Spleen (tissue), 11 donors: ENCODE data around the gene ANP32B. TPM values are rescaled to one million over a fixed set of nuclear protein-coding genes. Genes with fewer than 3 reads are reported as not detected.
"Not testable (repeated sequence)": the region's sequence is repeated elsewhere in the genome, so short reads cannot be mapped to it uniquely, and the experiment has no call there.

Experiments
- DNase-seq: peaks from one replicate; pipeline ENCODE4 v3.0.0-alpha.2; 2020
- H3K27ac ChIP-seq, 8 donors: fragments of 200-600 bp; sonication (generic) in 7 of 8; 1 replicate in 4 of 8; 2 replicates in 4 of 8; pipeline versions ENCODE4 v1.5.0 to v1.8.0; 2016 to 2021; ENCODE audit warnings: inconsistent platforms in 4 of 8, mild to moderate bottlenecking in 4 of 8, moderate library complexity in 1 of 8
- H3K27me3 ChIP-seq, 7 donors: fragments of 200-600 bp; sonication (generic) in 6 of 7; replicated peaks in 1 of 7; 1 replicate in 4 of 7; 2 replicates in 3 of 7; pipeline versions ENCODE4 v1.5.0 to v1.8.0; 2016 to 2021; ENCODE audit warnings: inconsistent platforms in 3 of 7, mild to moderate bottlenecking in 1 of 7
- H3K36me3 ChIP-seq, 6 donors: fragments of 200-600 bp; sonication (generic) in 5 of 6; 1 replicate in 4 of 6; 2 replicates in 2 of 6; pipeline versions ENCODE4 v1.5.0 to v1.8.0; 2016 to 2021; ENCODE audit warnings: inconsistent platforms in 2 of 6
- H3K4me1 ChIP-seq, 6 donors: fragments of 200-600 bp; sonication (generic) in 5 of 6; 1 replicate in 3 of 6; 2 replicates in 3 of 6; pipeline versions ENCODE4 v1.5.0 to v1.8.0; 2016 to 2021; ENCODE audit warnings: inconsistent platforms in 3 of 6
- H3K4me3 ChIP-seq, 8 donors: fragments of 200-600 bp; sonication (generic) in 7 of 8; 1 replicate in 4 of 8; 2 replicates in 4 of 8; pipeline versions ENCODE4 v1.5.0 to v1.8.0; 2016 to 2021; ENCODE audit warnings: inconsistent platforms in 4 of 8, mild to moderate bottlenecking in 4 of 8, moderate library complexity in 2 of 8
- H3K9me3 ChIP-seq, 8 donors: fragments of 200-600 bp; sonication (generic) in 7 of 8; 1 replicate in 4 of 8; 2 replicates in 4 of 8; pipeline versions ENCODE4 v1.5.0 to v1.8.0; 2016 to 2021; ENCODE audit warnings: inconsistent platforms in 4 of 8
- CTCF ChIP-seq, 11 experiments: fragments of 200-600 bp in 7 of 11; fragments of 450-650 bp in 4 of 11; sonication (generic) in 4 of 11; IDR thresholded peaks in 8 of 11; conservative IDR thresholded peaks in 3 of 11; 1 replicate in 7 of 11; 2 replicates in 4 of 11; pipeline versions ENCODE4 v1.4.0 to v1.8.0; 2016 to 2021; ENCODE audit warnings: antibody characterized with exemption in 11 of 11, inconsistent platforms in 4 of 11, mild to moderate bottlenecking in 1 of 11
- POLR2A ChIP-seq, 3 donors: fragments of 450-650 bp; IDR thresholded peaks; one replicate each; pipeline ENCODE4 v1.5.1; 2017; ENCODE audit warnings: antibody characterized with exemption in 3 of 3, mild to moderate bottlenecking in 1 of 3
- POLR2AphosphoS5 ChIP-seq, 3 donors: sonication (generic); formaldehyde crosslinking; IDR thresholded peaks; one replicate each; pipeline ENCODE4 v1.5.1; 2017; ENCODE audit warnings: antibody characterized with exemption in 3 of 3
- WGBS, 5 donors: extraction: QIAGEN DNeasy Blood & Tissue Kit in 3 of 5; methylation state at CpG; one replicate each; pipeline versions ENCODE4 v1.1.5 to v1.1.7; 2013 to 2018; 5-methylcytosine and 5-hydroxymethylcytosine counted together
- intact Hi-C: fragments of 100-400 bp; cut with DNase I; formaldehyde crosslinking; loops from one replicate; pipeline ENCODE4 v1.15.0; 2023; ENCODE audit warnings: low total_unique reads
- polyA plus RNA-seq, 3 donors: library from polyadenylated mRNA; stranded (reverse); fragments of 200-250 nt; gene quantifications; one replicate each; pipeline ENCODE4 v1.2.1, GENCODE V29; 2013
- total RNA-seq, 7 donors: library from RNA; depleted of rRNA in 3 of 7; stranded (reverse); fragments of >200 nt in 3 of 7; fragmentation: NEBNext Ultra II Directional in 4 of 7; extraction: Animal tissue kit (Norgen Biotek cat#: 25700) in 4 of 7; gene quantifications; one replicate each; pipeline versions ENCODE4 v1.1.0 to v1.2.1, GENCODE V29; 2016 to 2021
- donor health status: healthy with polysubstance abuse.
- donor health status: DM: no; HTN: no; CAD: no; lungs with moderate emphysema.
- donor health status: DM: no; HTN: no; CAD: no.
- donor health status: Bipolar disorder and iron deficiency.
- donor health status: healthy.
- donor health status: DM: no; HTN: no; CAD: no.
- donor health status: DM: yes; HTN: yes; CAD: no.

ANP32B gene
- total and polyA plus RNA-seq, 10 donors = 39.1 to 156 (median 113) TPM

DNA sequence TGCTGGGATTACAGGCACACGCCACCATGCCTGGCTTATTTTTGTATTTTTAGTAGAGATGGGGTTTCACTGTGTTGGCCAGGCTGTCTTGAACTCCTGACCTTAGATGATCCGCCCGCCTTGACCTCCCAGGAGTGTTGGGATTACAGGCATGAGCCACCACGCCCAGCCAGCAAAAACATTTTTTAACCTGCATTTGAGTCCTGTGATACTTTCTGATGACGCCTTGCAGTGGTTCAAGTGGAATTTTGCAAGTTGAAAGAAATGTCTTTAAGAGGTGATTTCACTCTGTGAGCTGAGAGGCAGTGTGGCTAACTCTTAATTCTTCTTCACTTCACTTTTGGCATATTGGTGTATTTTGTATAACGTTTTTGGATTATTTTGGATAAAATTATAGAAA is 9.1 kb downstream of the ANP32B start:
- Histone ChIP-seq H3K36me3 (peaks cover 0 to 30% (median 18%) of the 10 kb centered on the region in 6 donors), H3K9me3 (no peaks in the 10 kb centered on the region), H3K4me3 (no peak overlapping the region), H3K27me3 (no peaks in the 10 kb centered on the region), H3K27ac (peak overlapping the region in 1 of 8 donors; percentile 14), H3K4me1 (peaks cover 39 to 92% (median 74%) of the 10 kb centered on the region in 6 donors)
- intact Hi-C loops = no loop called here
- no peak for DNase-seq
- TF ChIP-seq POLR2AphosphoS5 (IDR thresholded peaks at IDR 0.05) = no peak
- TF ChIP-seq POLR2A (IDR thresholded peaks at IDR 0.05) = no peak
- TF ChIP-seq CTCF (IDR thresholded peaks at IDR 0.05 in 8 of 11, conservative IDR thresholded peaks at IDR 0.05 in 3 of 11) = no peak
- 76 to 83% (median 81%) methylated on average over 6 of the region's 6 CpGs for WGBS, 5 donors

DNA sequence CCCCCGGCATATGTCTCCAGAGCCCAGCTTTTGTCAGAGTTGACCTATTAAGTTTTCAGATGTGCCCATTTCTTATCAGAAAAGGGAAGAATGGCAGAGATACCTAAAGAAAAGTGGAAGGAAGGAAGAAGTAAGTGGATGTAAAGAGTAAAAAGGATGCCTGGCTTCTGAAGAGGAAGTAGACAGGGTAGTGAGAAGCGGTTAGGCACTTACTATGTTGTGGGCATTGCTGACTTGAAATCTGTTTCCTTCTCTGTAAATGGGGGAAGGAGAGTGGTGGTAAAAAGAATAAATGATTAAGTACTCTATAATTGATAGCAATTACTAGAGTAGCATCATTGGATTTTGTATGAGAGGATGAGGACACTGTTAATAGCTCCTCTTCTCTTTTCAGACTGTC is 9.9 kb downstream of the ANP32B start:
- no peaks in the 10 kb centered on the region for H3K9me3 ChIP-seq
- DNase-seq = no peak
- H3K27ac ChIP-seq = peak overlapping the region in 3 of 8 donors; percentile 10 to 21 (median 14)
- no peak overlapping the region for H3K4me3 ChIP-seq
- H3K27me3 ChIP-seq = no peaks in the 10 kb centered on the region
- intact Hi-C loops = no loop called here
- TF ChIP-seq POLR2AphosphoS5 (IDR thresholded peaks at IDR 0.05) (no peak), CTCF (IDR thresholded peaks at IDR 0.05 in 8 of 11, conservative IDR thresholded peaks at IDR 0.05 in 3 of 11) (no peak), POLR2A (IDR thresholded peaks at IDR 0.05) (no peak)
- WGBS, 5 donors = 24 to 38% (median 32%) methylated on average over 2 of the region's 2 CpGs
- H3K36me3 ChIP-seq = peaks cover 0 to 38% (median 18%) of the 10 kb centered on the region in 6 donors
- H3K4me1 ChIP-seq = peaks cover 32 to 92% (median 69%) of the 10 kb centered on the region in 6 donors

GRCh38 chr9:97994703-97995102 is 11.6 kb downstream of the ANP32B start:
- WGBS, 5 donors = 82 to 97% (median 93%) methylated on average over 1 of the region's 1 CpG
- Histone ChIP-seq H3K36me3 (peaks cover 0 to 53% (median 25%) of the 10 kb centered on the region in 6 donors), H3K9me3 (no peaks in the 10 kb centered on the region), H3K4me1 (peaks cover 21 to 84% (median 52%) of the 10 kb centered on the region in 6 donors), H3K27ac (peak overlapping the region in 1 of 8 donors; percentile 1), H3K4me3 (no peak overlapping the region), H3K27me3 (no peaks in the 10 kb centered on the region)
- TF ChIP-seq CTCF (IDR thresholded peaks at IDR 0.05 in 8 of 11, conservative IDR thresholded peaks at IDR 0.05 in 3 of 11) (no peak), POLR2AphosphoS5 (IDR thresholded peaks at IDR 0.05) (no peak)
- intact Hi-C loops = no loop called here
- DNase-seq = no peak

DNA sequence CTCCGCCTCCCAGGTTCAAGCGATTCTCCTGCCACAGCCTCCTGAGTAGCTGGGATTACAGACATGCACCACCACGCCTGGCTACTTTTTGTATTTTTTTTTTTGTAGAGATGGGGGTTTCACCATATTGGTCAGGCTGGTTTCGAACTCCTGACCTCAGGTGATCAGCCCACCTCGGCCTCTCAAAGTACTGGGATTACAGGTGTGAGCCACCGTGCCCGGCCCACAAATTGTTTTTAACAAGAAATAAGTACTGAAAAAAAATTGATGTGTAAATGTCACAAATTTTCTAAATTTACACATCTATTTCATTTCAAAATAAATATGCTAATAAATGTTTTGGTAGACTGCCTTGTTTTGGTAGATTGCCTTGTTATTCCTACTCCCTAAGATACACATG is 13.5 kb downstream of the ANP32B start:
- DNase-seq, H3K27me3 ChIP-seq, H3K9me3 ChIP-seq, intact Hi-C loops, H3K4me3 ChIP-seq, H3K27ac ChIP-seq: not testable (repeated sequence)
- H3K4me1 ChIP-seq = peaks cover 17 to 69% (median 33%) of the 10 kb centered on the region in 6 donors
- 92 to 96% (median 93%) methylated on average over 7 of the region's 7 CpGs for WGBS, 5 donors
- H3K36me3 ChIP-seq = peaks cover 0 to 73% (median 36%) of the 10 kb centered on the region in 6 donors
